ENCODE results near the gene VPS36.
A peak's percentile ranks its signal among the peaks of the same experiment; 100 is the strongest.

The VPS36 gene

DNA sequence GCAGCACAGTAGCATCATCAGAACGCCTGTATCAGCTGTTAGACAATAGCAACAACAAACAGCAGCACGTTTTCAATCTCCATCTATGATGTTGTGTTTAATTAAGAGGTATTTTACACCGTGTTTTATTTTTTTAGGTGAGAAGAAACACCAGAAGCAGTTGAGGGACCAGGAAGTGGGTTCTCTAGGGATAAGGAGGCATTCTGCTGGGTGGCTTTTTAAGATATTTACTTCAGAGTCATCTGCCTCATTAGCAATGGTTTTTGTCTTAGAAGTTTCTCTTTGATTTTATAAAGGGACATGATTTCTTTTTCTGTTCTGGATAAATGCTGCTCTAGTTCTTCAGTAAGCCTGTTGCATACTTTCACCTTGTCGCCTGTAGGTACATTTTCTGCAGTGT lies 13.1 kb upstream of the VPS36 start:
- no peak for DNase-seq
- H4K12ac ChIP-seq (ENCODE audit: low read depth, low read length), result no peak overlapping the region
- H3K18ac ChIP-seq (ENCODE audit: low read length), result no peak overlapping the region
- H3K9ac ChIP-seq (ENCODE audit: low read length), result no peak overlapping the region
- H2AK5ac ChIP-seq (ENCODE audit: low read length), result no peak overlapping the region
- no peak overlapping the region for H2BK12ac ChIP-seq (ENCODE audit: low read length)
- H2BK120ac ChIP-seq (ENCODE audit: insufficient read depth, low read length, poor library complexity), result no peak overlapping the region
- peaks cover 20 to 27% of the 10 kb centered on the region in 2 experiments for H3K36me3 ChIP-seq (ENCODE audit: control insufficient read depth in 1 of 2, insufficient read depth in 2 of 2, low read length in 2 of 2)
- no peaks in the 10 kb centered on the region for H3K27me3 ChIP-seq (ENCODE audit: insufficient read depth, low read length)
- H3K14ac ChIP-seq (ENCODE audit: low read length), result no peak overlapping the region
- H3K4me2 ChIP-seq (ENCODE audit: low read length), result no peak overlapping the region
- no peak overlapping the region for H2AFZ ChIP-seq (ENCODE audit: insufficient read depth, low read length, poor library complexity)
- no peak overlapping the region for H3K4ac ChIP-seq (ENCODE audit: low read depth, low read length)
- no peak overlapping the region for H4K8ac ChIP-seq (ENCODE audit: low read depth, low read length)
- H3K79me2 ChIP-seq (ENCODE audit: control insufficient read depth, insufficient read depth, low read length, poor library complexity), result no peaks in the 10 kb centered on the region
- no peaks in the 10 kb centered on the region for H3K4me1 ChIP-seq (ENCODE audit: control insufficient read depth in 1 of 2, insufficient read depth in 2 of 2, low read length in 2 of 2)
- no peak overlapping the region for H4K91ac ChIP-seq (ENCODE audit: low read depth, low read length)
- WGBS (ENCODE audit: extremely low coverage, insufficient coverage, insufficient read length), result no CpG with 5 or more reads among the region's 4 CpGs
- H3K4me3 ChIP-seq (ENCODE audit: low read depth, low read length), result no peak overlapping the region
- H3K23ac ChIP-seq (ENCODE audit: low read length), result no peak overlapping the region
- H2BK5ac ChIP-seq (ENCODE audit: low read depth, low read length, poor library complexity), result no peak overlapping the region
- no peaks in the 10 kb centered on the region for H3K79me1 ChIP-seq (ENCODE audit: low read length)
- H3K9me3 ChIP-seq (ENCODE audit: insufficient read depth, low read depth, low read length), result no peaks in the 10 kb centered on the region
- H3K27ac ChIP-seq (ENCODE audit: low read depth, low read length), result no peak overlapping the region

DNA sequence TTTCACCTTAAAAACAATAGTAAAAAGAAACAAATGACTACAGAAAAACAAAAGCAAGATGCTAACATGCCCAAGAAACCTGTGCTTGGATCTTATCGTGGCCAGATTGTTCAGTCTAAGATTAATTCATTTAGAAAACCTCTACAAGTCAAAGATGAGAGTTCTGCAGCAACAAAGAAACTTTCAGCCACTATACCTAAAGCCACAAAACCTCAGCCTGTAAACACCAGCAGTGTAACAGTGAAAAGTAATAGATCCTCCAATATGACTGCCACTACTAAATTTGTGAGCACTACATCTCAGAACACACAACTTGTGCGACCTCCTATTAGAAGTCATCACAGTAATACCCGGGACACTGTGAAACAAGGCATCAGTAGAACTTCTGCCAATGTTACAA lies 10.8 kb upstream of the VPS36 start:
- H2BK5ac ChIP-seq (ENCODE audit: low read depth, low read length, poor library complexity), result no peak overlapping the region
- H4K12ac ChIP-seq (ENCODE audit: low read depth, low read length), result no peak overlapping the region
- no peak overlapping the region for H2BK120ac ChIP-seq (ENCODE audit: insufficient read depth, low read length, poor library complexity)
- no peak overlapping the region for H3K4me2 ChIP-seq (ENCODE audit: low read length)
- H3K79me2 ChIP-seq (ENCODE audit: control insufficient read depth, insufficient read depth, low read length, poor library complexity), result no peaks in the 10 kb centered on the region
- H3K18ac ChIP-seq (ENCODE audit: low read length), result no peak overlapping the region
- H4K8ac ChIP-seq (ENCODE audit: low read depth, low read length), result no peak overlapping the region
- H2AFZ ChIP-seq (ENCODE audit: insufficient read depth, low read length, poor library complexity), result no peak overlapping the region
- no peak overlapping the region for H3K9ac ChIP-seq (ENCODE audit: low read length)
- H3K4me1 ChIP-seq (ENCODE audit: control insufficient read depth in 1 of 2, insufficient read depth in 2 of 2, low read length in 2 of 2), result no peaks in the 10 kb centered on the region
- H3K4me3 ChIP-seq (ENCODE audit: low read depth, low read length), result no peak overlapping the region
- no peak overlapping the region for H3K14ac ChIP-seq (ENCODE audit: low read length)
- H3K27me3 ChIP-seq (ENCODE audit: insufficient read depth, low read length), result no peaks in the 10 kb centered on the region
- H2AK5ac ChIP-seq (ENCODE audit: low read length), result no peak overlapping the region
- no peak overlapping the region for H3K23ac ChIP-seq (ENCODE audit: low read length)
- no peak overlapping the region for H4K91ac ChIP-seq (ENCODE audit: low read depth, low read length)
- H3K4ac ChIP-seq (ENCODE audit: low read depth, low read length), result no peak overlapping the region
- WGBS (ENCODE audit: extremely low coverage, insufficient coverage, insufficient read length), result no CpG with 5 or more reads among the region's 3 CpGs
- no peaks in the 10 kb centered on the region for H3K9me3 ChIP-seq (ENCODE audit: insufficient read depth, low read depth, low read length)
- no peak for DNase-seq
- peaks cover 17 to 23% of the 10 kb centered on the region in 2 experiments for H3K36me3 ChIP-seq (ENCODE audit: control insufficient read depth in 1 of 2, insufficient read depth in 2 of 2, low read length in 2 of 2)
- H2BK12ac ChIP-seq (ENCODE audit: low read length), result no peak overlapping the region
- no peak overlapping the region for H3K27ac ChIP-seq (ENCODE audit: low read depth, low read length)
- no peaks in the 10 kb centered on the region for H3K79me1 ChIP-seq (ENCODE audit: low read length)

DNA sequence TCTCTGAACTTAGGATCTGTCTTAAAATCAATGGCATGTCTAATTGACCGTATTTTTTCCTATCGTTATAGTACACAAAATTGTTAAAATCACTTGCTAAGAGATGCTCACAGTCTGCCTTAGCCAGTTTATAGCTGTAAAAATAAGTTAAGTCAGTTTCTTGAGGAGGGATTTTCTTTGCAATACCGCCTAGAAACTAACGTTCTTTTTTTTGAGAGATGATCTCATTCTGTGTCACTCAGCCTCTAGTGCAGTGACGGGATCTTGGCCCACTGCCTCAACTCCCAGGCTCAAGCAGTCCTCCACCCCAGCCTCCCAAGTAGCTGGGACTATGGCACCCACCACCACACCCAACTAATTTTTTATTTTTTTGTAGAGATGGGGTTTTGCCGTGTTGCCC lies 9.2 kb upstream of the VPS36 start:
- Histone ChIP-seq H3K4ac (ENCODE audit: low read depth, low read length) (no peak overlapping the region), H3K14ac (ENCODE audit: low read length) (no peak overlapping the region), H2BK120ac (ENCODE audit: insufficient read depth, low read length, poor library complexity) (no peak overlapping the region), H3K27ac (ENCODE audit: low read depth, low read length) (no peak overlapping the region), H4K12ac (ENCODE audit: low read depth, low read length) (no peak overlapping the region), H3K79me1 (ENCODE audit: low read length) (peaks cover 6% of the 10 kb centered on the region), H4K8ac (ENCODE audit: low read depth, low read length) (no peak overlapping the region), H3K36me3 (ENCODE audit: control insufficient read depth in 1 of 2, insufficient read depth in 2 of 2, low read length in 2 of 2) (peaks cover 17 to 23% of the 10 kb centered on the region in 2 experiments), H3K4me3 (ENCODE audit: low read depth, low read length) (no peak overlapping the region), H3K4me2 (ENCODE audit: low read length) (no peak overlapping the region), H2AK5ac (ENCODE audit: low read length) (no peak overlapping the region), H3K23ac (ENCODE audit: low read length) (no peak overlapping the region), H3K9ac (ENCODE audit: low read length) (no peak overlapping the region), H3K4me1 (ENCODE audit: control insufficient read depth in 1 of 2, insufficient read depth in 2 of 2, low read length in 2 of 2) (no peaks in the 10 kb centered on the region), H3K18ac (ENCODE audit: low read length) (no peak overlapping the region), H4K91ac (ENCODE audit: low read depth, low read length) (no peak overlapping the region), H2AFZ (ENCODE audit: insufficient read depth, low read length, poor library complexity) (no peak overlapping the region), H2BK12ac (ENCODE audit: low read length) (no peak overlapping the region), H3K79me2 (ENCODE audit: control insufficient read depth, insufficient read depth, low read length, poor library complexity) (peaks cover 5% of the 10 kb centered on the region), H3K27me3 (ENCODE audit: insufficient read depth, low read length) (no peaks in the 10 kb centered on the region), H2BK5ac (ENCODE audit: low read depth, low read length, poor library complexity) (no peak overlapping the region), H3K9me3 (ENCODE audit: insufficient read depth, low read depth, low read length) (no peaks in the 10 kb centered on the region)
- no CpG with 5 or more reads among the region's 6 CpGs for WGBS (ENCODE audit: extremely low coverage, insufficient coverage, insufficient read length)
- DNase-seq, result no peak

DNA sequence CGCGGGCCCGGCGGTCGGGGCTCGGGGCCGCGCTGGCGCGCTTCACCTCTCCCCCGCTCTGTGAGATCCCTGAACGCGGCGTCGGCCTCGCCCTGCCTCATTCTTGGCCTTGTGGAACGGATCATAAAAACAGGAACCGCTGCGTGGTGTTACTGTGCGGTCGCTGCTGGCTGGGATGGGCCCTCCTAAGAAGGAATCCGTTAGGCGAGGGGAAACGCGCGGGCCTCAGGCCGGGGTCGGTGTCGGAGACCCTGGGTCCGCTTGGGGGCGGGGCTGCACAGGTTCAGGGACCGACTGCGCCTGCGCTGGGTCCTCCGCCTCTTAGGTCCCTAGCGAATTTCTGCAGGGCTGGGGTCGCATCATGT lies 5.2 kb upstream of the VPS36 start:
- peaks cover 10 to 11% of the 10 kb centered on the region in 2 experiments for H3K36me3 ChIP-seq (ENCODE audit: control insufficient read depth in 1 of 2, insufficient read depth in 2 of 2, low read length in 2 of 2)
- H4K91ac ChIP-seq (ENCODE audit: low read depth, low read length), result peak overlapping the region; percentile 84
- H3K4me3 ChIP-seq (ENCODE audit: low read depth, low read length), result peak overlapping the region; percentile 92
- H3K23ac ChIP-seq (ENCODE audit: low read length), result no peak overlapping the region
- peak overlapping the region; percentile 91 for H4K12ac ChIP-seq (ENCODE audit: low read depth, low read length)
- H2AFZ ChIP-seq (ENCODE audit: insufficient read depth, low read length, poor library complexity), result peak overlapping the region; percentile 92
- H2AK5ac ChIP-seq (ENCODE audit: low read length), result no peak overlapping the region
- H3K27ac ChIP-seq (ENCODE audit: low read depth, low read length), result peak overlapping the region; percentile 62
- no peak overlapping the region for H2BK12ac ChIP-seq (ENCODE audit: low read length)
- peak overlapping the region; percentile 70 for H3K9ac ChIP-seq (ENCODE audit: low read length)
- peak overlapping the region; percentile 52 for H3K4me2 ChIP-seq (ENCODE audit: low read length)
- H4K8ac ChIP-seq (ENCODE audit: low read depth, low read length), result peak overlapping the region; percentile 88
- H3K4ac ChIP-seq (ENCODE audit: low read depth, low read length), result peak overlapping the region; percentile 65
- peak overlapping the region; percentile 88 for H3K18ac ChIP-seq (ENCODE audit: low read length)
- H2BK5ac ChIP-seq (ENCODE audit: low read depth, low read length, poor library complexity), result peak overlapping the region; percentile 71
- H3K79me2 ChIP-seq (ENCODE audit: control insufficient read depth, insufficient read depth, low read length, poor library complexity), result peaks cover 5% of the 10 kb centered on the region
- peaks cover 3% of the 10 kb centered on the region in 2 experiments for H3K4me1 ChIP-seq (ENCODE audit: control insufficient read depth in 1 of 2, insufficient read depth in 2 of 2, low read length in 2 of 2)
- DNase-seq, result peak; percentile 68 to 80
- WGBS (ENCODE audit: extremely low coverage, insufficient coverage, insufficient read length), result no CpG with 5 or more reads among the region's 37 CpGs
- H3K27me3 ChIP-seq (ENCODE audit: insufficient read depth, low read length), result no peaks in the 10 kb centered on the region
- peak overlapping the region; percentile 74 for H2BK120ac ChIP-seq (ENCODE audit: insufficient read depth, low read length, poor library complexity)
- peaks cover 6% of the 10 kb centered on the region for H3K79me1 ChIP-seq (ENCODE audit: low read length)
- peak overlapping the region; percentile 67 for H3K14ac ChIP-seq (ENCODE audit: low read length)
- H3K9me3 ChIP-seq (ENCODE audit: insufficient read depth, low read depth, low read length), result no peaks in the 10 kb centered on the region
